GM12878 (cell line): ENCODE results near the gene METTL1. TPM values are rescaled to one million over a fixed set of nuclear protein-coding genes. Genes with fewer than 3 reads are reported as not detected.

Experiments
- ATF7 ChIP-seq: fragments of 450-650 bp; IDR thresholded peaks from 2 replicates; pipeline ENCODE4 v1.6.1; 2016; ENCODE audit warnings: low read depth, mild to moderate bottlenecking
- CBFB ChIP-seq: IDR thresholded peaks from 2 replicates; pipeline ENCODE4 v1.6.1; 2016; ENCODE audit warnings: antibody characterized with exemption, low read depth
- CREB1 ChIP-seq: IDR thresholded peaks from 2 replicates; pipeline ENCODE4 v1.6.1; 2012; ENCODE audit warnings: low read depth, mild to moderate bottlenecking, inconsistent platforms
- IKZF2 ChIP-seq, 2 experiments: fragments of 450-650 bp; IDR thresholded peaks; 2 replicates each; pipeline ENCODE4 v1.6.1; 2017; ENCODE audit warnings: mild to moderate bottlenecking in 2 of 2, moderate library complexity in 2 of 2
- IRF5 ChIP-seq: fragments of 450-650 bp; IDR thresholded peaks from 2 replicates; pipeline ENCODE4 v1.6.1; 2017; ENCODE audit warnings: borderline replicate concordance
- MTA2 ChIP-seq: fragments of 450-650 bp; IDR thresholded peaks from 2 replicates; pipeline ENCODE4 v1.6.1; 2016; ENCODE audit warnings: low read depth, mild to moderate bottlenecking, moderate library complexity
- MYB ChIP-seq: fragments of 150-350 bp; IDR thresholded peaks from 2 replicates; pipeline ENCODE4 v1.6.1; 2014; ENCODE audit warnings: mild to moderate bottlenecking, low read depth, low read length, borderline replicate concordance
- NFIC ChIP-seq: IDR thresholded peaks from 2 replicates; pipeline ENCODE4 v1.6.1; 2012; ENCODE audit warnings: low read depth, mild to moderate bottlenecking, inconsistent platforms, low read length, moderate library complexity
- POLR2A ChIP-seq: IDR thresholded peaks from 2 replicates; pipeline ENCODE4 v1.6.1; 2011; ENCODE audit warnings: low read depth, mild to moderate bottlenecking, low read length
- PRDM15 ChIP-seq: fragments of 450-650 bp; formaldehyde crosslinking; IDR thresholded peaks from 2 replicates; pipeline ENCODE4 v1.4.0; 2020; ENCODE audit warnings: mild to moderate bottlenecking, moderate library complexity
- SKIL ChIP-seq: fragments of 450-650 bp; IDR thresholded peaks from 2 replicates; pipeline ENCODE4 v1.6.1; 2017; ENCODE audit warnings: mild to moderate bottlenecking, low read depth, inconsistent platforms; ENCODE audit not compliant: poor library complexity, severe bottlenecking
- YBX1 ChIP-seq: fragments of 450-650 bp; IDR thresholded peaks from 2 replicates; pipeline ENCODE4 v1.6.1; 2016; ENCODE audit warnings: antibody characterized with exemption
- polyA plus RNA-seq, 11 experiments: library from polyadenylated mRNA; depleted of rRNA in 4 of 11; unstranded in 6 of 11; stranded (reverse) in 5 of 11; fragments of >200 nt; fragmentation: Nextera tagmentation in 4 of 11; fragmentation: Illumina TruSeq in 1 of 11; extraction: Ambion mirVana in 4 of 11; extraction: Trizol in 1 of 11; gene quantifications; 1 replicate in 1 of 11; 2 replicates in 10 of 11; pipeline versions ENCODE4 v1.2.1 to v1.2.3, GENCODE V29; 2011 to 2016; ENCODE audit warnings: inconsistent platforms in 2 of 11, missing spikeins in 2 of 11, low read depth in 1 of 11
- total RNA-seq, 4 experiments: library from RNA; depleted of rRNA in 3 of 4; stranded (reverse); fragments of >200 nt in 3 of 4; fragmentation: Illumina TruSeq in 1 of 4; extraction: Trizol in 1 of 4; gene quantifications; 2 replicates each; pipeline versions ENCODE4 v1.2.1 to v1.2.3, GENCODE V29; 2013 to 2021
- TF ChIP-seq, protein P1 (sequence below): fragments of 450-650 bp; IDR thresholded peaks from 2 replicates; pipeline ENCODE4 v1.6.1; 2016; ENCODE audit warnings: mild to moderate bottlenecking, moderate library complexity, borderline replicate concordance
- TF ChIP-seq, protein P2 (sequence below): fragments of 150-350 bp; IDR thresholded peaks from 2 replicates; pipeline ENCODE4 v1.6.1; 2016; ENCODE audit warnings: low read depth, low read length

METTL1 gene
- total and polyA plus RNA-seq, 10 of the 15 experiments (the other 5 are each of a cell fraction or from before 2014, with no cell fraction given): 11.3 to 44.3 (median 30.6) TPM

GRCh38 chr12:57744777-57745484 is 27.0 kb downstream of the METTL1 start, which contains the start of gene TSPAN31 (continued):
- TF ChIP-seq ATF7 (peak; percentile 100), IKZF2 (IDR thresholded peaks at IDR 0.05) (peak; percentile 61 to 66; a peak in 3 of 4 replicates), POLR2A (peak; percentile 72), CREB1 (peak; percentile 76), MYB (no peak), IRF5 (no peak), PRDM15 (CRISPR knock-in tag) (peak; percentile 66; the same call in 1 of the 2 replicates), NFIC (peak; percentile 47; the same call in 1 of the 2 replicates), CBFB (peak; percentile 58), YBX1 (no peak), MTA2 (0 out of 2 replicates have a peak, but pooled peaks have one; percentile 4), SKIL (no peak)
- TF ChIP-seq, protein P1, sequence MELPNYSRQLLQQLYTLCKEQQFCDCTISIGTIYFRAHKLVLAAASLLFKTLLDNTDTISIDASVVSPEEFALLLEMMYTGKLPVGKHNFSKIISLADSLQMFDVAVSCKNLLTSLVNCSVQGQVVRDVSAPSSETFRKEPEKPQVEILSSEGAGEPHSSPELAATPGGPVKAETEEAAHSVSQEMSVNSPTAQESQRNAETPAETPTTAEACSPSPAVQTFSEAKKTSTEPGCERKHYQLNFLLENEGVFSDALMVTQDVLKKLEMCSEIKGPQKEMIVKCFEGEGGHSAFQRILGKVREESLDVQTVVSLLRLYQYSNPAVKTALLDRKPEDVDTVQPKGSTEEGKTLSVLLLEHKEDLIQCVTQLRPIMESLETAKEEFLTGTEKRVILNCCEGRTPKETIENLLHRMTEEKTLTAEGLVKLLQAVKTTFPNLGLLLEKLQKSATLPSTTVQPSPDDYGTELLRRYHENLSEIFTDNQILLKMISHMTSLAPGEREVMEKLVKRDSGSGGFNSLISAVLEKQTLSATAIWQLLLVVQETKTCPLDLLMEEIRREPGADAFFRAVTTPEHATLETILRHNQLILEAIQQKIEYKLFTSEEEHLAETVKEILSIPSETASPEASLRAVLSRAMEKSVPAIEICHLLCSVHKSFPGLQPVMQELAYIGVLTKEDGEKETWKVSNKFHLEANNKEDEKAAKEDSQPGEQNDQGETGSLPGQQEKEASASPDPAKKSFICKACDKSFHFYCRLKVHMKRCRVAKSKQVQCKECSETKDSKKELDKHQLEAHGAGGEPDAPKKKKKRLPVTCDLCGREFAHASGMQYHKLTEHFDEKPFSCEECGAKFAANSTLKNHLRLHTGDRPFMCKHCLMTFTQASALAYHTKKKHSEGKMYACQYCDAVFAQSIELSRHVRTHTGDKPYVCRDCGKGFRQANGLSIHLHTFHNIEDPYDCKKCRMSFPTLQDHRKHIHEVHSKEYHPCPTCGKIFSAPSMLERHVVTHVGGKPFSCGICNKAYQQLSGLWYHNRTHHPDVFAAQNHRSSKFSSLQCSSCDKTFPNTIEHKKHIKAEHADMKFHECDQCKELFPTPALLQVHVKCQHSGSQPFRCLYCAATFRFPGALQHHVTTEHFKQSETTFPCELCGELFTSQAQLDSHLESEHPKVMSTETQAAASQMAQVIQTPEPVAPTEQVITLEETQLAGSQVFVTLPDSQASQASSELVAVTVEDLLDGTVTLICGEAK: peak; percentile 72; the same call in 1 of the 2 replicates
- TF ChIP-seq, protein P2, sequence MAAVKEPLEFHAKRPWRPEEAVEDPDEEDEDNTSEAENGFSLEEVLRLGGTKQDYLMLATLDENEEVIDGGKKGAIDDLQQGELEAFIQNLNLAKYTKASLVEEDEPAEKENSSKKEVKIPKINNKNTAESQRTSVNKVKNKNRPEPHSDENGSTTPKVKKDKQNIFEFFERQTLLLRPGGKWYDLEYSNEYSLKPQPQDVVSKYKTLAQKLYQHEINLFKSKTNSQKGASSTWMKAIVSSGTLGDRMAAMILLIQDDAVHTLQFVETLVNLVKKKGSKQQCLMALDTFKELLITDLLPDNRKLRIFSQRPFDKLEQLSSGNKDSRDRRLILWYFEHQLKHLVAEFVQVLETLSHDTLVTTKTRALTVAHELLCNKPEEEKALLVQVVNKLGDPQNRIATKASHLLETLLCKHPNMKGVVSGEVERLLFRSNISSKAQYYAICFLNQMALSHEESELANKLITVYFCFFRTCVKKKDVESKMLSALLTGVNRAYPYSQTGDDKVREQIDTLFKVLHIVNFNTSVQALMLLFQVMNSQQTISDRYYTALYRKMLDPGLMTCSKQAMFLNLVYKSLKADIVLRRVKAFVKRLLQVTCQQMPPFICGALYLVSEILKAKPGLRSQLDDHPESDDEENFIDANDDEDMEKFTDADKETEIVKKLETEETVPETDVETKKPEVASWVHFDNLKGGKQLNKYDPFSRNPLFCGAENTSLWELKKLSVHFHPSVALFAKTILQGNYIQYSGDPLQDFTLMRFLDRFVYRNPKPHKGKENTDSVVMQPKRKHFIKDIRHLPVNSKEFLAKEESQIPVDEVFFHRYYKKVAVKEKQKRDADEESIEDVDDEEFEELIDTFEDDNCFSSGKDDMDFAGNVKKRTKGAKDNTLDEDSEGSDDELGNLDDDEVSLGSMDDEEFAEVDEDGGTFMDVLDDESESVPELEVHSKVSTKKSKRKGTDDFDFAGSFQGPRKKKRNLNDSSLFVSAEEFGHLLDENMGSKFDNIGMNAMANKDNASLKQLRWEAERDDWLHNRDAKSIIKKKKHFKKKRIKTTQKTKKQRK: peak; percentile 64
